H1 (cell line): ENCODE data around the gene PDX1. TPM values are rescaled to one million over a fixed set of nuclear protein-coding genes. Genes with fewer than 3 reads are reported as not detected.

ENCODE experiments used
- ASH2L ChIP-seq: fragments of 200-600, 300-600 bp; sonication (generic); IDR thresholded peaks from one replicate; pipeline ENCODE4 v1.7.1; 2017; ENCODE audit warnings: low read length
- CEBPB ChIP-seq: IDR thresholded peaks from 2 replicates; pipeline ENCODE4 v1.6.1; 2012; ENCODE audit warnings: low read depth, low read length
- CHD1 ChIP-seq: IDR thresholded peaks from 2 replicates; pipeline ENCODE4 v1.6.1; 2012; ENCODE audit warnings: low read depth, low read length, improper control_type of control experiment
- CREB1 ChIP-seq: IDR thresholded peaks from 2 replicates; pipeline ENCODE4 v1.6.1; 2012; ENCODE audit warnings: inconsistent platforms
- EP300 ChIP-seq, 2 experiments: IDR thresholded peaks; 1 replicate in 1 of 2; 2 replicates in 1 of 2; pipeline ENCODE4 v1.6.1; 2011 to 2012; ENCODE audit warnings: low read depth in 2 of 2, low read length in 2 of 2, mild to moderate bottlenecking in 2 of 2, borderline replicate concordance in 1 of 2, inconsistent platforms in 1 of 2, moderate library complexity in 1 of 2
- EZH2 ChIP-seq: fragments of 200-600 bp; sonication (generic); IDR thresholded peaks from 2 replicates; pipeline ENCODE4 v1.7.1; 2012; ENCODE audit warnings: low read depth, mild to moderate bottlenecking, moderate library complexity, low read length, inconsistent platforms; ENCODE audit not compliant: severe bottlenecking
- HDAC2 ChIP-seq, 2 experiments: fragments of 300-600 bp in 1 of 2; sonication (generic) in 1 of 2; IDR thresholded peaks; 2 replicates each; pipeline ENCODE4 v1.6.1; 2011 to 2012; ENCODE audit warnings: low read depth in 2 of 2, low read length in 2 of 2, mild to moderate bottlenecking in 2 of 2, moderate library complexity in 2 of 2, borderline replicate concordance in 1 of 2, inconsistent platforms in 1 of 2
- HDAC6 ChIP-seq: IDR thresholded peaks from one replicate; pipeline ENCODE4 v1.7.1; 2012; ENCODE audit warnings: low read depth, mild to moderate bottlenecking, inconsistent platforms, low read length, moderate library complexity
- JUND ChIP-seq: IDR thresholded peaks from 2 replicates; pipeline ENCODE4 v1.6.1; 2011; ENCODE audit warnings: mild to moderate bottlenecking, improper control_type of control experiment, low read length
- KDM4A ChIP-seq: IDR thresholded peaks from one replicate; pipeline ENCODE4 v1.7.1; 2012; ENCODE audit warnings: low read depth, mild to moderate bottlenecking, moderate library complexity, low read length, inconsistent platforms; ENCODE audit not compliant: severe bottlenecking
- POU5F1 ChIP-seq: IDR thresholded peaks from 2 replicates; pipeline ENCODE4 v1.6.1; 2011; ENCODE audit warnings: low read depth, mild to moderate bottlenecking, low read length, moderate library complexity
- RBBP5 ChIP-seq: IDR thresholded peaks from 2 replicates; pipeline ENCODE4 v1.7.1; 2012; ENCODE audit warnings: low read depth, mild to moderate bottlenecking, inconsistent platforms, low read length, moderate library complexity, borderline replicate concordance
- SAP30 ChIP-seq: fragments of 300-600 bp; sonication (generic); IDR thresholded peaks from 2 replicates; pipeline ENCODE4 v1.7.1; 2012; ENCODE audit warnings: low read length, moderate library complexity, mild to moderate bottlenecking, inconsistent platforms; ENCODE audit not compliant: insufficient read depth, insufficient replicate concordance
- SP1 ChIP-seq: IDR thresholded peaks from 2 replicates; pipeline ENCODE4 v1.6.1; 2011; ENCODE audit warnings: low read depth, low read length
- SRF ChIP-seq: IDR thresholded peaks from 2 replicates; pipeline ENCODE4 v1.6.1; 2011; ENCODE audit warnings: mild to moderate bottlenecking, low read depth, low read length, moderate library complexity
- SUZ12 ChIP-seq: fragments of 200-600 bp; sonication (generic); IDR thresholded peaks from 2 replicates; pipeline ENCODE4 v1.6.1; 2012; ENCODE audit warnings: mild to moderate bottlenecking, inconsistent platforms, low read length, moderate library complexity, mixed read lengths
- polyA plus RNA-seq, 7 experiments: library from polyadenylated mRNA; depleted of rRNA in 3 of 7; stranded (reverse) in 5 of 7; unstranded in 2 of 7; fragments of >200 nt in 5 of 7; fragments of 200-250 nt in 2 of 7; gene quantifications; 1 replicate in 5 of 7; 2 replicates in 1 of 7; 4 replicates in 1 of 7; pipeline versions ENCODE4 v1.2.1 to v1.2.3, GENCODE V29; 2011 to 2013; ENCODE audit warnings: missing spikeins in 2 of 7, mixed read lengths in 2 of 7
- total RNA-seq: library from RNA; stranded (reverse); fragmentation: NEBNext Ultra II Directional; extraction: Animal tissue kit (Norgen Biotek cat#: 25700); gene quantifications from 2 replicates; pipeline ENCODE4 v1.2.1, GENCODE V29; 2021
- TF ChIP-seq, protein P1 (sequence below): IDR thresholded peaks from 2 replicates; pipeline ENCODE4 v1.6.1; 2011; ENCODE audit warnings: low read depth, mild to moderate bottlenecking, low read length; ENCODE audit not compliant: insufficient read depth
- TF ChIP-seq, protein P2 (sequence below), 3 experiments: IDR thresholded peaks; 1 replicate in 2 of 3; 2 replicates in 1 of 3; pipeline versions ENCODE4 v1.5.1 to v1.6.1; 2011; ENCODE audit warnings: low read length in 3 of 3, mild to moderate bottlenecking in 3 of 3, inconsistent platforms in 2 of 3, low read depth in 1 of 3, moderate library complexity in 1 of 3; ENCODE audit not compliant: insufficient read depth in 1 of 3; ENCODE audit errors: control extremely low read depth in 1 of 3

PDX1 gene
- total and polyA plus RNA-seq, 2 of the 8 experiments (the other 6 are each of a cell fraction or from before 2014, with no cell fraction given): not detected

DNA sequence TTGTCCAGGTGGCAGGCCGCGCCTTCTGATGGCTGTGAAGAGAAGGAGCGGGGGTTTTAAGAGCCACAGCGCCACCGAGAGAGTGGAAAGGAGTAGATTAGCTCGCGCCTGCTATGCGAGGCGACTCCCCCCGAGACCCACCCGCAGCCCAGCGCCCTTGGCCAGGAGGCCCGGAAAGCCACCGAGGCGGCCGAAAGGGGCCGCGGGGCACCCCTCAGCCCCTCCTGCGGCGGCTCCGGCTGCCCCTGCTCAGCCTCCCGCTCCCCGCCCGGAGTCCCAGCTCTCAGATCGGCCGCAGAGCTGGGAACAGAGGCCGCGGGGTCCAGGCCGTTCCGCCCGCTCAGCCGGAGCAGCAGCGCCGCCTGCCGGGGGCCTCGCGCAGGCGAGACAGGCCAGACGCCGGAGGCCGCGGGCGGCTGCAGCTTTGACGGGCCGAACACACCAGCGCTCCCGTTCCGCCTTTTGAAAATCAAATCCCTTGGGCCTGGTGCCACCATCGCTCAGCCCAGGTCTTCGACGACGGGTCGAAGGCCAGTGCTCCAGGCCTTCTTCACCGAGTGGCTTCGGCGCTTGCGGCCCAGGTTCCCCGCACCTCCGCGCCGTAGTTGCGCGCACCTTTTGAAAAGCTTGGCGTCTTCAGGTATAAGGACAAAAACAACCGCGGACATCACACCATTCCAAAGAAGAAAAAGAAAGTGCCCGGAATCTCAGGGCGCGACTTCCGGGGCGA, 34.0 kb downstream of the PDX1 start (continued):
- TF ChIP-seq HDAC2 (IDR thresholded peaks at IDR 0.05; ENCODE audit: borderline replicate concordance in 1 of 2, low read depth in 2 of 2, low read length in 2 of 2) (0 out of 4 replicates have a peak, but pooled peaks of 1 of the 2 experiments have one; percentile 21), EP300 (IDR thresholded peaks at IDR 0.05; ENCODE audit: borderline replicate concordance in 1 of 2, low read depth in 2 of 2, low read length in 2 of 2) (0 out of 3 replicates have a peak, but pooled peaks of 1 of the 2 experiments have one; percentile 64), KDM4A (peak; percentile 62), SAP30 (no peak), HDAC6 (no peak), CEBPB (peak; percentile 1; the same call in 1 of the 2 replicates), CHD1 (no peak), SP1 (peak; percentile 25; the same call in 1 of the 2 replicates), CREB1 (0 out of 2 replicates have a peak, but pooled peaks have one; percentile 29), EZH2 (peak; percentile 92), RBBP5 (0 out of 2 replicates have a peak, but pooled peaks have one; percentile 38), ASH2L (peak; percentile 46), POU5F1 (no peak), SRF (peak; percentile 21; the same call in 1 of the 2 replicates), SUZ12 (peak; percentile 95), JUND (0 out of 2 replicates have a peak, but pooled peaks have one; percentile 38)
- TF ChIP-seq, protein P1, sequence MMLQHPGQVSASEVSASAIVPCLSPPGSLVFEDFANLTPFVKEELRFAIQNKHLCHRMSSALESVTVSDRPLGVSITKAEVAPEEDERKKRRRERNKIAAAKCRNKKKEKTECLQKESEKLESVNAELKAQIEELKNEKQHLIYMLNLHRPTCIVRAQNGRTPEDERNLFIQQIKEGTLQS: no peak
- TF ChIP-seq, protein P2, sequence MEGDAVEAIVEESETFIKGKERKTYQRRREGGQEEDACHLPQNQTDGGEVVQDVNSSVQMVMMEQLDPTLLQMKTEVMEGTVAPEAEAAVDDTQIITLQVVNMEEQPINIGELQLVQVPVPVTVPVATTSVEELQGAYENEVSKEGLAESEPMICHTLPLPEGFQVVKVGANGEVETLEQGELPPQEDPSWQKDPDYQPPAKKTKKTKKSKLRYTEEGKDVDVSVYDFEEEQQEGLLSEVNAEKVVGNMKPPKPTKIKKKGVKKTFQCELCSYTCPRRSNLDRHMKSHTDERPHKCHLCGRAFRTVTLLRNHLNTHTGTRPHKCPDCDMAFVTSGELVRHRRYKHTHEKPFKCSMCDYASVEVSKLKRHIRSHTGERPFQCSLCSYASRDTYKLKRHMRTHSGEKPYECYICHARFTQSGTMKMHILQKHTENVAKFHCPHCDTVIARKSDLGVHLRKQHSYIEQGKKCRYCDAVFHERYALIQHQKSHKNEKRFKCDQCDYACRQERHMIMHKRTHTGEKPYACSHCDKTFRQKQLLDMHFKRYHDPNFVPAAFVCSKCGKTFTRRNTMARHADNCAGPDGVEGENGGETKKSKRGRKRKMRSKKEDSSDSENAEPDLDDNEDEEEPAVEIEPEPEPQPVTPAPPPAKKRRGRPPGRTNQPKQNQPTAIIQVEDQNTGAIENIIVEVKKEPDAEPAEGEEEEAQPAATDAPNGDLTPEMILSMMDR (IDR thresholded peaks at IDR 0.05; ENCODE audit: control extremely low read depth in 1 of 3, insufficient read depth in 1 of 3, low read depth in 1 of 3, low read length in 3 of 3): peak; percentile 90 to 97 (median 93)
